Peyer's patch (tissue), 4 donors: ENCODE results near the gene TTC9. TPM values are rescaled to one million over a fixed set of nuclear protein-coding genes. Genes with fewer than 3 reads are reported as not detected.
"Not testable (repeated sequence)": the region's sequence is repeated elsewhere in the genome, so short reads cannot be mapped to it uniquely, and the experiment has no call there.

Experiments used
- DNase-seq, 3 donors: peaks; one replicate each; pipeline ENCODE4 v3.0.0-alpha.2; 2017 to 2019
- H3K27ac ChIP-seq, 4 donors: fragments of 200-600 bp; sonication (generic); one replicate each; pipeline ENCODE4 v1.5.1; 2016 to 2019
- H3K27me3 ChIP-seq, 2 donors: fragments of 200-600 bp; sonication (generic); one replicate each; pipeline ENCODE4 v1.5.1; 2019
- H3K36me3 ChIP-seq, 3 donors: fragments of 200-600 bp; sonication (generic); one replicate each; pipeline ENCODE4 v1.5.1; 2016 to 2019
- H3K4me1 ChIP-seq, 4 donors: fragments of 200-600 bp; sonication (generic); one replicate each; pipeline ENCODE4 v1.5.1; 2016 to 2019
- H3K4me3 ChIP-seq, 4 donors: fragments of 200-600 bp; sonication (generic); 1 replicate in 3 of 4; 2 replicates in 1 of 4; pipeline ENCODE4 v1.5.1; 2016 to 2019; ENCODE audit warnings: mild to moderate bottlenecking in 1 of 4
- H3K9me3 ChIP-seq, 4 donors: fragments of 200-600 bp; sonication (generic); one replicate each; pipeline ENCODE4 v1.5.1; 2016 to 2019; ENCODE audit warnings: mild to moderate bottlenecking in 1 of 4
- CTCF ChIP-seq, 6 experiments: fragments of 450-650 bp in 4 of 6; fragments of 200-600 bp in 2 of 6; sonication (generic) in 1 of 6; IDR thresholded peaks; one replicate each; pipeline ENCODE4 v1.5.1; 2017 to 2019; ENCODE audit warnings: antibody characterized with exemption in 6 of 6, mild to moderate bottlenecking in 3 of 6, moderate library complexity in 1 of 6
- POLR2A ChIP-seq, 2 donors: fragments of 450-650 bp; IDR thresholded peaks; one replicate each; pipeline ENCODE4 v1.5.1; 2017; ENCODE audit warnings: antibody characterized with exemption in 2 of 2, mild to moderate bottlenecking in 2 of 2, moderate library complexity in 2 of 2
- total RNA-seq, 4 donors: library from RNA; depleted of rRNA; stranded (reverse); fragments of >200 nt; gene quantifications; one replicate each; pipeline ENCODE4 v1.1.0, GENCODE V29; 2016

The TTC9 gene
- total RNA-seq, 4 donors from 2014 or later = 0.35 to 0.83 (median 0.46) TPM

DNA sequence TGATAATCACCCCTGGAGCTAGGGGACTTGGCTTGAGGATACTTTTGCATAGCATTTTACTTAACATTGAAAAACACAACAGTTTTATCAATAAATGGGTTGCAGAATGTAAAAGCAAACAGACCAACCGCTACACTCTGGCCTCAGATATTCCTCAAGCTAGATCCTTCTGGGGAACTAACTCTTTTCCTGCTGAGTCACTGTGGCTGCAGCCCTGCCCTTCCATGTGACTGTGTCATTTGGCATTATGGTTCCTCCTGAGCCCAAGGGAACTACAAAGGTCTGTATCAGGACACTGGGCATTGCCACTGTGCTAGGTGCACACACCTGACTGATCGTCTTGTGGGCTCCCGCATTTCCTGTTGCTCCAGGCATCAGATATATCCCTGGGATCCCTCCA is 56.6 kb downstream of the TTC9 start:
- H3K9me3 ChIP-seq = no peaks in the 10 kb centered on the region
- no peak overlapping the region for H3K4me3 ChIP-seq
- H3K27ac ChIP-seq = no peak overlapping the region
- no peaks in the 10 kb centered on the region for H3K27me3 ChIP-seq
- peak in 1 of 3 donors; percentile 51 for DNase-seq
- TF ChIP-seq POLR2A (IDR thresholded peaks at IDR 0.05) (no peak), CTCF (IDR thresholded peaks at IDR 0.05) (no peak)
- H3K4me1 ChIP-seq = no peaks in the 10 kb centered on the region
- no peaks in the 10 kb centered on the region for H3K36me3 ChIP-seq

- H3K27me3 ChIP-seq = no peaks in the 10 kb centered on the region
- H3K9me3 ChIP-seq = no peaks in the 10 kb centered on the region
- no peak overlapping the region for H3K27ac ChIP-seq
- no peak overlapping the region for H3K4me3 ChIP-seq
- no peak for DNase-seq
- H3K36me3 ChIP-seq = no peaks in the 10 kb centered on the region
- TF ChIP-seq CTCF (IDR thresholded peaks at IDR 0.05) (no peak), POLR2A (IDR thresholded peaks at IDR 0.05) (no peak)
- no peaks in the 10 kb centered on the region for H3K4me1 ChIP-seq
These were observed 57.9 kb downstream of the TTC9 start for GRCh38 chr14:70699646-70700045.

DNA sequence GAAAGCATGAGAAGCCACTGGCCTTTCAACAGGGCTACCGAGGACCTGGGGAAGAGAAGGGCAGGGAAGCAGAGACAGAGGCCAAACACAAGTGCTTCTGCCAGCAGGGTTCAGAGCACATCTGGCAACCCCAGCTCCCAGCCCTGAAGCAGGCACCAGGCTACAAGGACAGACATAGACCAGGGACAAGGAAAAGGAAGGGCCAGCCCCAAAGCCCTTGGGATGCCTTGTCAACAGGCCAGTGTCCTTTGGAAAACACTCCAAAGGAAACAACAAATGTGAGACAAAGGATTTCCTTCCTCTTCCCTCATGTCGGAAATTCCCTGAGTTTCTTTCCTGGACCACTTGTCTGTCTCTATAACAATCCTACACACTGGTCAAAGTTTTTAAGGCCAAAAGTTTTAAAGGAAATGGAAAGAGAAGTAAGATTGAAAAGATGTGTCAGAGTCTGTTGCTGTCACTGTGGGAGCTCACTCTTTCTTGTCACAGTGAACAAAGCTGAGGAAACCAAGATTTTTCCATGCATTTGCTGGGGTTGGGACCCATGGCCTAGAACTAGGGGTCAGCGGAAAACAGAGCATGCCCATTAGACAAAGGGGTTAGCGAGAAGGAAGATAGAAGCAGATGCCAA is 59.4 kb downstream of the TTC9 start:
- Histone ChIP-seq H3K4me1 (no peaks in the 10 kb centered on the region), H3K9me3 (no peaks in the 10 kb centered on the region), H3K27ac (no peak overlapping the region), H3K27me3 (no peaks in the 10 kb centered on the region), H3K4me3 (no peak overlapping the region), H3K36me3 (no peaks in the 10 kb centered on the region)
- TF ChIP-seq POLR2A (IDR thresholded peaks at IDR 0.05) (no peak), CTCF (IDR thresholded peaks at IDR 0.05) (no peak)
- no peak for DNase-seq

- Histone ChIP-seq H3K36me3 (no peaks in the 10 kb centered on the region), H3K9me3 (no peaks in the 10 kb centered on the region), H3K4me1 (no peaks in the 10 kb centered on the region), H3K27ac (no peak overlapping the region), H3K27me3 (no peaks in the 10 kb centered on the region), H3K4me3 (no peak overlapping the region)
- DNase-seq = no peak
- TF ChIP-seq CTCF (IDR thresholded peaks at IDR 0.05) (no peak), POLR2A (IDR thresholded peaks at IDR 0.05) (no peak)
These were observed 59.9 kb downstream of the TTC9 start for GRCh38 chr14:70701610-70702009.

- Histone ChIP-seq H3K36me3 (no peaks in the 10 kb centered on the region), H3K4me3 (no peak overlapping the region), H3K4me1 (no peaks in the 10 kb centered on the region), H3K27me3 (no peaks in the 10 kb centered on the region), H3K27ac (no peak overlapping the region), H3K9me3 (no peaks in the 10 kb centered on the region)
- DNase-seq = no peak
- TF ChIP-seq POLR2A (IDR thresholded peaks at IDR 0.05) = no peak
- no peak for TF ChIP-seq CTCF (IDR thresholded peaks at IDR 0.05)
These were observed 60.4 kb downstream of the TTC9 start for GRCh38 chr14:70702161-70702560.

DNA sequence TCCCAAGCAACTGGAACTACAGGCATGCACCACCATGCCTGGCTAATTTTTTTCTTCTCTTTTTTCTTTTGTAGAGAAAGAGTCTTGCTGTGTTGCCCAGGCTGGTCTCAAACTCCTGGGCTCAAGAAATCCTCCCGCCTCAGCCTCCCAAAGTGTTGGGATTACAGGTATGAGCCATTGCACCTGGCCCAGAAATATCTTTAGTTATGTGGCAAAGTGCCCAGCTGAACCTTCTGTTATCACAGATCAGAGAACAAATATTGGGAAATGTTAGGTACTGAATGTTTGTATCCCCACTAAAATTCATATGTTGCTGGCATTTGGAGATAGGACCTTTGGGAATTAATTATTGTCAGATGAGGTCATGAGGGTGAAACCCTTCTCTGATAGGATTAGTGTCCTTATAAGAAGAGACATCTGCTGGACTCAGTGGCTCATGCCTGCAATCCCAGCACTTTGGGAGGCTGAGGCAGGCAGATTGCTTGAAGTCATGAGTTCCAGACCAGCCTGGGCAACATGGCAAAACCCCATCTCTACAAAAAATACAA is 62.0 kb downstream of the TTC9 start:
- not testable (repeated sequence) for H3K4me1 ChIP-seq, H3K27me3 ChIP-seq, H3K4me3 ChIP-seq, DNase-seq, H3K27ac ChIP-seq, H3K9me3 ChIP-seq, H3K36me3 ChIP-seq
